Gastrocnemius medialis (tissue), 4 donors: Measurements from ENCODE around the gene PNPLA6. TPM values are rescaled to one million over a fixed set of nuclear protein-coding genes. Genes with fewer than 3 reads are reported as not detected.

Experiments used
- ATAC-seq, 2 donors: fragments of 150-250 bp; one replicate each; pipeline ENCODE4 v1.9.1; 2016
- DNase-seq, 2 donors: peaks; one replicate each; pipeline ENCODE4 v3.0.0-alpha.2; 2019
- H3K27ac ChIP-seq, 4 donors: fragments of 200-600 bp; sonication (generic); 1 replicate in 1 of 4; 2 replicates in 3 of 4; pipeline ENCODE4 v1.5.1; 2016 to 2018; ENCODE audit warnings: mild to moderate bottlenecking in 2 of 4, moderate library complexity in 1 of 4
- H3K27me3 ChIP-seq, 3 donors: fragments of 200-600 bp; sonication (generic) in 2 of 3; 1 replicate in 1 of 3; 2 replicates in 2 of 3; pipeline versions ENCODE4 v1.5.1 to v1.6.0; 2016 to 2019; ENCODE audit warnings: mild to moderate bottlenecking in 1 of 3, moderate library complexity in 1 of 3
- H3K36me3 ChIP-seq, 2 donors: fragments of 200-600 bp; sonication (generic) in 1 of 2; one replicate each; pipeline ENCODE4 v1.5.1; 2017 to 2018
- H3K4me1 ChIP-seq, 2 donors: fragments of 200-600 bp; sonication (generic) in 1 of 2; one replicate each; pipeline ENCODE4 v1.5.1; 2016 to 2017; ENCODE audit warnings: mild to moderate bottlenecking in 2 of 2
- H3K4me3 ChIP-seq, 4 donors: fragments of 200-600 bp; sonication (generic) in 3 of 4; 1 replicate in 1 of 4; 2 replicates in 3 of 4; pipeline ENCODE4 v1.5.1; 2016 to 2019; ENCODE audit warnings: mild to moderate bottlenecking in 2 of 4
- H3K9me3 ChIP-seq, 3 donors: fragments of 200-600 bp; sonication (generic) in 2 of 3; 1 replicate in 1 of 3; 2 replicates in 2 of 3; pipeline ENCODE4 v1.5.1; 2016 to 2019
- CTCF ChIP-seq, 5 experiments: fragments of 450-650 bp in 3 of 5; fragments of 200-600 bp in 2 of 5; sonication (generic) in 2 of 5; IDR thresholded peaks in 4 of 5; conservative IDR thresholded peaks in 1 of 5; 1 replicate in 4 of 5; 2 replicates in 1 of 5; pipeline ENCODE4 v1.5.1; 2016 to 2019; ENCODE audit warnings: antibody characterized with exemption in 5 of 5, mild to moderate bottlenecking in 3 of 5, moderate library complexity in 3 of 5
- POLR2A ChIP-seq, 2 donors: fragments of 450-650 bp; IDR thresholded peaks; one replicate each; pipeline ENCODE4 v1.6.1; 2017; ENCODE audit warnings: antibody characterized with exemption in 2 of 2, mild to moderate bottlenecking in 2 of 2, moderate library complexity in 2 of 2
- in situ Hi-C, 4 donors: fragments of 200-750 bp; cut with MboI; loops; one replicate each; pipeline versions ENCODE4 v1.15.0 to v1.8.0; 2017; ENCODE audit warnings: low sequenced_read_pairs in 4 of 4
- intact Hi-C: fragments of 100-400 bp; cut with DNase I; formaldehyde crosslinking; loops from one replicate; pipeline ENCODE4 v1.15.1; 2023; ENCODE audit warnings: low total_unique reads
- total RNA-seq, 4 donors: library from RNA; depleted of rRNA; stranded (reverse); fragments of >200 nt; gene quantifications; one replicate each; pipeline versions ENCODE4 v1.1.0 to v1.2.3, GENCODE V29; 2016

The PNPLA6 gene
- total RNA-seq, 4 donors from 2014 or later = 61.4 to 101 (median 75.1) TPM

DNA sequence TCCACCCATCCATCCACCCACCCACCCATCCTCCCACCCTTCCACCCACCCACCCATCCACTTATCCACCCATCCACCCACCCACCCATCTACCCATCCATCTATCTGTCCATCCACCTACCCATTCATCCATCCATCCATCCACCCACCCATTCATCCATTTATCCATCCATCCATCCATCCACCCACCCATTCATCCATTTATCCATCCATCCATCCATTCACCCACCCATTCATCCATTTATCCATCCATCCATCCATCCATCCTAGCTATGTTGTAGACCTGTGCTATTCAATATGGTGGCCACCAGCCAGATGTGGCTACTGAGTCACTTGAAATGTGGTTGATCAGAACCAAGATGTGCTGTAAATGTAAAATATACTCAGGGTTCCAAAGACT lies 65.2 kb downstream of the PNPLA6 start:
- intact Hi-C loops = no loop called here
- H3K27me3 ChIP-seq = peaks cover 18 to 28% (median 24%) of the 10 kb centered on the region in 3 donors

GRCh38 chr19:7602240-7602934 lies 66.9 kb downstream of the PNPLA6 start:
- no peak for ATAC-seq
- H3K36me3 ChIP-seq = no peaks in the 10 kb centered on the region
- in situ Hi-C loops (no loop called here), intact Hi-C loops (no loop called here)
- TF ChIP-seq CTCF (IDR thresholded peaks at IDR 0.05 in 4 of 5, conservative IDR thresholded peaks at IDR 0.05 in 1 of 5) = no peak
- TF ChIP-seq POLR2A (IDR thresholded peaks at IDR 0.05) = no peak
- no peak overlapping the region for H3K4me3 ChIP-seq
- no peaks in the 10 kb centered on the region for H3K9me3 ChIP-seq
- no peak for DNase-seq
- H3K4me1 ChIP-seq = no peaks in the 10 kb centered on the region
- peaks cover 7 to 17% (median 12%) of the 10 kb centered on the region in 3 donors for H3K27me3 ChIP-seq
- H3K27ac ChIP-seq = no peak overlapping the region

More for the DNA sequence above, 65.2 kb downstream of the PNPLA6 start:
- Histone ChIP-seq H3K9me3 (no peaks in the 10 kb centered on the region), H3K27ac (no peak overlapping the region), H3K4me1 (no peaks in the 10 kb centered on the region), H3K36me3 (no peaks in the 10 kb centered on the region), H3K4me3 (no peak overlapping the region)
- DNase-seq (no peak), ATAC-seq (no peak)
- in situ Hi-C loops = no loop called here
- TF ChIP-seq POLR2A (IDR thresholded peaks at IDR 0.05) (no peak), CTCF (IDR thresholded peaks at IDR 0.05 in 4 of 5, conservative IDR thresholded peaks at IDR 0.05 in 1 of 5) (no peak)

GRCh38 chr19:7602935-7603497 lies 67.5 kb downstream of the PNPLA6 start:
- no peaks in the 10 kb centered on the region for H3K4me1 ChIP-seq
- H3K4me3 ChIP-seq = no peak overlapping the region
- ATAC-seq = no peak
- in situ Hi-C loops (no loop called here), intact Hi-C loops (no loop called here)
- DNase-seq = no peak
- H3K36me3 ChIP-seq = no peaks in the 10 kb centered on the region
- peaks cover 6 to 12% (median 6%) of the 10 kb centered on the region in 3 donors for H3K27me3 ChIP-seq
- TF ChIP-seq CTCF (IDR thresholded peaks at IDR 0.05 in 4 of 5, conservative IDR thresholded peaks at IDR 0.05 in 1 of 5) = no peak
- no peak for TF ChIP-seq POLR2A (IDR thresholded peaks at IDR 0.05)
- no peaks in the 10 kb centered on the region for H3K9me3 ChIP-seq
- H3K27ac ChIP-seq = no peak overlapping the region

DNA sequence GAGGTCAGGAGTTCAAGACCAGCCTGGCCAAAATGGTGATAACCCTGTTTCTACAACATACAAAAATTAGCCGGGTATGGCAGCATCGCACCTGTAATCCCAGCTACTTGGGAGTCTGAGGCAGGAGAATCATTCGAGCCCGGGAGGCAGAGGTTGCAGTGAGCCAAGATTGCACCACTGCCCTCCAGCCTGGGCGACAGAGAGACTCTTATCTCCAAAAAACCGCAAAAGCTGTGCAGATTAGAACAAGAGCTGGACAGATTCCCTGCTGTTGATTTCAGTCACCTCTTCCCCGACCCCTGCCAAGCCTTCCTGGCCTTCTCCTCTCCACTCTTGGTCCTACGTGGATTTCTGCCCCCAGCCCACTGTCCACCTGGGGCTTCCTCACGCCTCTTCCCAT lies 68.4 kb downstream of the PNPLA6 start:
- Histone ChIP-seq H3K27ac (no peak overlapping the region), H3K27me3 (peaks cover 3 to 8% (median 6%) of the 10 kb centered on the region in 3 donors), H3K4me1 (no peaks in the 10 kb centered on the region), H3K36me3 (no peaks in the 10 kb centered on the region), H3K4me3 (no peak overlapping the region), H3K9me3 (no peaks in the 10 kb centered on the region)
- intact Hi-C loops (no loop called here), in situ Hi-C loops (no loop called here)
- ATAC-seq (no peak), DNase-seq (no peak)
- TF ChIP-seq CTCF (IDR thresholded peaks at IDR 0.05 in 4 of 5, conservative IDR thresholded peaks at IDR 0.05 in 1 of 5) (no peak), POLR2A (IDR thresholded peaks at IDR 0.05) (no peak)
